ENCODE data around the gene MFAP2. TPM values are rescaled to one million over a fixed set of nuclear protein-coding genes. Genes with fewer than 3 reads are reported as not detected.

MFAP2 gene
- total and polyA plus RNA-seq, 2 experiments from 2014 or later = 129 to 255 TPM

DNA sequence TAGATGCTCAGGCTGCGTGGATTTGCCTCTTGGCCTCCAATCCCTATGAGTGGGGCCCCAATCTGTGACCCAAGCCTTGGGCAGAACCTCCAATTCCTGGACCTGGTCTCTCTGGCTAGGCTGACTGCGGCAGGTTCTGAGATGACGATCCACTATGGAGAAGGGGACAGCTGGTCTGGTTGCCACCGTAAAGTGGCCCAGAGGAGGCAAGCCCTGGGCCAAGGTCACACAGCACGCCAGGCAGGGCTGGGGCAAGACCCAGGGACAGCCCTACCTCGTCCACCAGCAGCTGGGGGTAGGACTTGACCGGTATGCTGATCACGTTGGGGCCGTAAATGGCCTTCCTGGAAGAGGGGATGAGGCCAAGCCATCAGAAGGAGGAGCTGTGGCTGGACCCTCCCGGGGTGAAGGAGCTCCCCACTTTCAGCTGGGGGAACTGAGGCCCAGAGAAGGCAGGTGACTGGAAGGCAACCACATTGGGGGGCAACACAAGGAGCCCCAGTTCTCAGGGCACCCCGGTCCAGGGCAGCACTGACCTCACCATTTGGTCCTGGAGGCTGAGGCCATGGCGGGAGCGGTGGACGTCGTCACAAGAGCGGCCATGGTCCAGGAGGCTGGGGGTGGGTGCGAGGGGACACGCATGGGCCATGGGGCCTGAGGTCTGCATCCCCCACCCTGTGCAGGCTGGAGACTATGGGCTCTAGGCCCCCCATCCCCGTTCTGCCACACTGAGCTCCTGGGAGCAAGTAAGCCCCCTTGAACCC is 21.5 kb upstream of the MFAP2 start:
- peaks cover 11% of the 10 kb centered on the region for H3K27me3 Mint-ChIP-seq (ENCODE audit: insufficient read depth, low read depth, poor library complexity)
- TF ChIP-seq STAT1 (IDR thresholded peaks at IDR 0.05; ENCODE audit: unreplicated experiment) (no peak), EZH2phosphoT487 (IDR thresholded peaks at IDR 0.05; ENCODE audit: unreplicated experiment) (no peak), ZNF114 (CRISPR knock-in tag; IDR thresholded peaks at IDR 0.05) (no peak), NANOG (IDR thresholded peaks at IDR 0.05; ENCODE audit: borderline replicate concordance) (no peak), POLR2AphosphoS5 (IDR thresholded peaks at IDR 0.05; ENCODE audit: low read depth) (no peak), JUNB (IDR thresholded peaks at IDR 0.05; ENCODE audit: unreplicated experiment) (no peak), ZNF331 (CRISPR knock-in tag; IDR thresholded peaks at IDR 0.05; ENCODE audit: low read depth) (no peak), CREB1 (CRISPR knock-in tag; IDR thresholded peaks at IDR 0.05; ENCODE audit: low read depth) (no peak), EZH2 (IDR thresholded peaks at IDR 0.05; ENCODE audit: low read depth, unreplicated experiment) (no peak)
- TF ChIP-seq, protein P1, sequence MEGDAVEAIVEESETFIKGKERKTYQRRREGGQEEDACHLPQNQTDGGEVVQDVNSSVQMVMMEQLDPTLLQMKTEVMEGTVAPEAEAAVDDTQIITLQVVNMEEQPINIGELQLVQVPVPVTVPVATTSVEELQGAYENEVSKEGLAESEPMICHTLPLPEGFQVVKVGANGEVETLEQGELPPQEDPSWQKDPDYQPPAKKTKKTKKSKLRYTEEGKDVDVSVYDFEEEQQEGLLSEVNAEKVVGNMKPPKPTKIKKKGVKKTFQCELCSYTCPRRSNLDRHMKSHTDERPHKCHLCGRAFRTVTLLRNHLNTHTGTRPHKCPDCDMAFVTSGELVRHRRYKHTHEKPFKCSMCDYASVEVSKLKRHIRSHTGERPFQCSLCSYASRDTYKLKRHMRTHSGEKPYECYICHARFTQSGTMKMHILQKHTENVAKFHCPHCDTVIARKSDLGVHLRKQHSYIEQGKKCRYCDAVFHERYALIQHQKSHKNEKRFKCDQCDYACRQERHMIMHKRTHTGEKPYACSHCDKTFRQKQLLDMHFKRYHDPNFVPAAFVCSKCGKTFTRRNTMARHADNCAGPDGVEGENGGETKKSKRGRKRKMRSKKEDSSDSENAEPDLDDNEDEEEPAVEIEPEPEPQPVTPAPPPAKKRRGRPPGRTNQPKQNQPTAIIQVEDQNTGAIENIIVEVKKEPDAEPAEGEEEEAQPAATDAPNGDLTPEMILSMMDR (conservative IDR thresholded peaks at IDR 0.05; ENCODE audit: low read depth in 2 of 2) = no peak
- TF ChIP-seq, protein P2, sequence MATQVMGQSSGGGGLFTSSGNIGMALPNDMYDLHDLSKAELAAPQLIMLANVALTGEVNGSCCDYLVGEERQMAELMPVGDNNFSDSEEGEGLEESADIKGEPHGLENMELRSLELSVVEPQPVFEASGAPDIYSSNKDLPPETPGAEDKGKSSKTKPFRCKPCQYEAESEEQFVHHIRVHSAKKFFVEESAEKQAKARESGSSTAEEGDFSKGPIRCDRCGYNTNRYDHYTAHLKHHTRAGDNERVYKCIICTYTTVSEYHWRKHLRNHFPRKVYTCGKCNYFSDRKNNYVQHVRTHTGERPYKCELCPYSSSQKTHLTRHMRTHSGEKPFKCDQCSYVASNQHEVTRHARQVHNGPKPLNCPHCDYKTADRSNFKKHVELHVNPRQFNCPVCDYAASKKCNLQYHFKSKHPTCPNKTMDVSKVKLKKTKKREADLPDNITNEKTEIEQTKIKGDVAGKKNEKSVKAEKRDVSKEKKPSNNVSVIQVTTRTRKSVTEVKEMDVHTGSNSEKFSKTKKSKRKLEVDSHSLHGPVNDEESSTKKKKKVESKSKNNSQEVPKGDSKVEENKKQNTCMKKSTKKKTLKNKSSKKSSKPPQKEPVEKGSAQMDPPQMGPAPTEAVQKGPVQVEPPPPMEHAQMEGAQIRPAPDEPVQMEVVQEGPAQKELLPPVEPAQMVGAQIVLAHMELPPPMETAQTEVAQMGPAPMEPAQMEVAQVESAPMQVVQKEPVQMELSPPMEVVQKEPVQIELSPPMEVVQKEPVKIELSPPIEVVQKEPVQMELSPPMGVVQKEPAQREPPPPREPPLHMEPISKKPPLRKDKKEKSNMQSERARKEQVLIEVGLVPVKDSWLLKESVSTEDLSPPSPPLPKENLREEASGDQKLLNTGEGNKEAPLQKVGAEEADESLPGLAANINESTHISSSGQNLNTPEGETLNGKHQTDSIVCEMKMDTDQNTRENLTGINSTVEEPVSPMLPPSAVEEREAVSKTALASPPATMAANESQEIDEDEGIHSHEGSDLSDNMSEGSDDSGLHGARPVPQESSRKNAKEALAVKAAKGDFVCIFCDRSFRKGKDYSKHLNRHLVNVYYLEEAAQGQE (IDR thresholded peaks at IDR 0.05; ENCODE audit: unreplicated experiment) = no peak
- TF ChIP-seq, protein P3, sequence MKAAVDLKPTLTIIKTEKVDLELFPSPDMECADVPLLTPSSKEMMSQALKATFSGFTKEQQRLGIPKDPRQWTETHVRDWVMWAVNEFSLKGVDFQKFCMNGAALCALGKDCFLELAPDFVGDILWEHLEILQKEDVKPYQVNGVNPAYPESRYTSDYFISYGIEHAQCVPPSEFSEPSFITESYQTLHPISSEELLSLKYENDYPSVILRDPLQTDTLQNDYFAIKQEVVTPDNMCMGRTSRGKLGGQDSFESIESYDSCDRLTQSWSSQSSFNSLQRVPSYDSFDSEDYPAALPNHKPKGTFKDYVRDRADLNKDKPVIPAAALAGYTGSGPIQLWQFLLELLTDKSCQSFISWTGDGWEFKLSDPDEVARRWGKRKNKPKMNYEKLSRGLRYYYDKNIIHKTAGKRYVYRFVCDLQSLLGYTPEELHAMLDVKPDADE (IDR thresholded peaks at IDR 0.05) = no peak
- TF ChIP-seq, protein P4, sequence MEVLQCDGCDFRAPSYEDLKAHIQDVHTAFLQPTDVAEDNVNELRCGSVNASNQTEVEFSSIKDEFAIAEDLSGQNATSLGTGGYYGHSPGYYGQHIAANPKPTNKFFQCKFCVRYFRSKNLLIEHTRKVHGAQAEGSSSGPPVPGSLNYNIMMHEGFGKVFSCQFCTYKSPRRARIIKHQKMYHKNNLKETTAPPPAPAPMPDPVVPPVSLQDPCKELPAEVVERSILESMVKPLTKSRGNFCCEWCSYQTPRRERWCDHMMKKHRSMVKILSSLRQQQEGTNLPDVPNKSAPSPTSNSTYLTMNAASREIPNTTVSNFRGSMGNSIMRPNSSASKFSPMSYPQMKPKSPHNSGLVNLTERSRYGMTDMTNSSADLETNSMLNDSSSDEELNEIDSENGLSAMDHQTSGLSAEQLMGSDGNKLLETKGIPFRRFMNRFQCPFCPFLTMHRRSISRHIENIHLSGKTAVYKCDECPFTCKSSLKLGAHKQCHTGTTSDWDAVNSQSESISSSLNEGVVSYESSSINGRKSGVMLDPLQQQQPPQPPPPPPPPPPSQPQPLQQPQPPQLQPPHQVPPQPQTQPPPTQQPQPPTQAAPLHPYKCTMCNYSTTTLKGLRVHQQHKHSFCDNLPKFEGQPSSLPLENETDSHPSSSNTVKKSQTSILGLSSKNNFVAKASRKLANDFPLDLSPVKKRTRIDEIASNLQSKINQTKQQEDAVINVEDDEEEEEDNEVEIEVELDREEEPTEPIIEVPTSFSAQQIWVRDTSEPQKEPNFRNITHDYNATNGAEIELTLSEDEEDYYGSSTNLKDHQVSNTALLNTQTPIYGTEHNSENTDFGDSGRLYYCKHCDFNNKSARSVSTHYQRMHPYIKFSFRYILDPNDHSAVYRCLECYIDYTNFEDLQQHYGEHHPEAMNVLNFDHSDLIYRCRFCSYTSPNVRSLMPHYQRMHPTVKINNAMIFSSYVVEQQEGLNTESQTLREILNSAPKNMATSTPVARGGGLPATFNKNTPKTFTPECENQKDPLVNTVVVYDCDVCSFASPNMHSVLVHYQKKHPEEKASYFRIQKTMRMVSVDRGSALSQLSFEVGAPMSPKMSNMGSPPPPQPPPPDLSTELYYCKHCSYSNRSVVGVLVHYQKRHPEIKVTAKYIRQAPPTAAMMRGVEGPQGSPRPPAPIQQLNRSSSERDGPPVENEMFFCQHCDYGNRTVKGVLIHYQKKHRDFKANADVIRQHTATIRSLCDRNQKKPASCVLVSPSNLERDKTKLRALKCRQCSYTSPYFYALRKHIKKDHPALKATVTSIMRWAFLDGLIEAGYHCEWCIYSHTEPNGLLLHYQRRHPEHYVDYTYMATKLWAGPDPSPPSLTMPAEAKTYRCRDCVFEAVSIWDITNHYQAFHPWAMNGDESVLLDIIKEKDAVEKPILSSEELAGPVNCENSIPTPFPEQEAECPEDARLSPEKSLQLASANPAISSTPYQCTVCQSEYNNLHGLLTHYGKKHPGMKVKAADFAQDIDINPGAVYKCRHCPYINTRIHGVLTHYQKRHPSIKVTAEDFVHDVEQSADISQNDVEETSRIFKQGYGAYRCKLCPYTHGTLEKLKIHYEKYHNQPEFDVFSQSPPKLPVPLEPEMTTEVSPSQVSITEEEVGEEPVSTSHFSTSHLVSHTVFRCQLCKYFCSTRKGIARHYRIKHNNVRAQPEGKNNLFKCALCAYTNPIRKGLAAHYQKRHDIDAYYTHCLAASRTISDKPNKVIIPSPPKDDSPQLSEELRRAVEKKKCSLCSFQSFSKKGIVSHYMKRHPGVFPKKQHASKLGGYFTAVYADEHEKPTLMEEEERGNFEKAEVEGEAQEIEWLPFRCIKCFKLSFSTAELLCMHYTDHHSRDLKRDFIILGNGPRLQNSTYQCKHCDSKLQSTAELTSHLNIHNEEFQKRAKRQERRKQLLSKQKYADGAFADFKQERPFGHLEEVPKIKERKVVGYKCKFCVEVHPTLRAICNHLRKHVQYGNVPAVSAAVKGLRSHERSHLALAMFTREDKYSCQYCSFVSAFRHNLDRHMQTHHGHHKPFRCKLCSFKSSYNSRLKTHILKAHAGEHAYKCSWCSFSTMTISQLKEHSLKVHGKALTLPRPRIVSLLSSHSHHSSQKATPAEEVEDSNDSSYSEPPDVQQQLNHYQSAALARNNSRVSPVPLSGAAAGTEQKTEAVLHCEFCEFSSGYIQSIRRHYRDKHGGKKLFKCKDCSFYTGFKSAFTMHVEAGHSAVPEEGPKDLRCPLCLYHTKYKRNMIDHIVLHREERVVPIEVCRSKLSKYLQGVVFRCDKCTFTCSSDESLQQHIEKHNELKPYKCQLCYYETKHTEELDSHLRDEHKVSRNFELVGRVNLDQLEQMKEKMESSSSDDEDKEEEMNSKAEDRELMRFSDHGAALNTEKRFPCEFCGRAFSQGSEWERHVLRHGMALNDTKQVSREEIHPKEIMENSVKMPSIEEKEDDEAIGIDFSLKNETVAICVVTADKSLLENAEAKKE (CRISPR knock-in tag; IDR thresholded peaks at IDR 0.05) = no peak

More for the DNA sequence above, 21.5 kb upstream of the MFAP2 start:
- Histone ChIP-seq H3K36me3 (ENCODE audit: insufficient read depth) (no peaks in the 10 kb centered on the region; the same call in none of the 2 replicates), H3F3A (replicated peaks; ENCODE audit: low read depth) (no peaks in the 10 kb centered on the region), H3K27ac (ENCODE audit: low read depth) (no peak overlapping the region), H3K9me2 (ENCODE audit: insufficient read depth) (no peaks in the 10 kb centered on the region), H3K27me3 (ENCODE audit: insufficient read depth) (no peaks in the 10 kb centered on the region), H3K79me2 (replicated peaks; ENCODE audit: insufficient read depth) (no peaks in the 10 kb centered on the region), H2AFZ (no peak overlapping the region), H3K4me1 (ENCODE audit: insufficient read depth) (peaks cover 2% of the 10 kb centered on the region; the same call in 1 of the 2 replicates), H3K4me3 (no peak overlapping the region), H3K4me2 (no peak overlapping the region), H4K20me1 (replicated peaks; ENCODE audit: insufficient read depth) (no peaks in the 10 kb centered on the region; the same call in 1 of the 2 replicates)
- Mint-ChIP-seq H3K36me3 (ENCODE audit: low read depth) (peaks cover 40% of the 10 kb centered on the region), H3K27ac (no peak overlapping the region), H3K4me1 (peaks cover under 1% of the 10 kb centered on the region; the same call in 2 of the 3 replicates), H3K4me3 (no peak overlapping the region), H3K9me3 (no peaks in the 10 kb centered on the region)
- DNase-seq (ENCODE audit: low spot score) (no peak), ATAC-seq (no peak)
